ENCODE measurements around the gene SLC10A6.

SLC10A6 gene

GRCh38 chr4:86822136-86822535 lies 27.0 kb downstream of the SLC10A6 start:
- DNase-seq (ENCODE audit: low read depth, low spot score): no peak

GRCh38 chr4:86821151-86821550 lies 28.0 kb downstream of the SLC10A6 start:
- Histone ChIP-seq H3K36me3 (ENCODE audit: insufficient read depth, low read length) (peaks cover 33% of the 10 kb centered on the region), H3K9ac (ENCODE audit: insufficient read length) (no peak overlapping the region), H3K9me3 (ENCODE audit: low read depth, low read length) (no peaks in the 10 kb centered on the region), H3K4me3 (no peak overlapping the region), H3K27ac (peak overlapping the region; percentile 43; the same call in 1 of the 2 replicates)
- TF ChIP-seq POLR2AphosphoS5 (IDR thresholded peaks at IDR 0.05; ENCODE audit: borderline replicate concordance, low read depth, low read length) (no peak), FOXP2 (optimal IDR thresholded peaks at IDR 0.05; ENCODE audit: control extremely low read depth, extremely low read length, insufficient read depth) (no peak), EZH2 (IDR thresholded peaks at IDR 0.05) (no peak)
- no peak for DNase-seq (ENCODE audit: low read depth, low spot score)

More at GRCh38 chr4:86822136-86822535, 27.0 kb downstream of the SLC10A6 start:
- TF ChIP-seq POLR2AphosphoS5 (IDR thresholded peaks at IDR 0.05; ENCODE audit: borderline replicate concordance, low read depth, low read length): no peak
- no peak for TF ChIP-seq FOXP2 (optimal IDR thresholded peaks at IDR 0.05; ENCODE audit: control extremely low read depth, extremely low read length, insufficient read depth)
- no peak for TF ChIP-seq EZH2 (IDR thresholded peaks at IDR 0.05)
- Histone ChIP-seq H3K36me3 (ENCODE audit: insufficient read depth, low read length) (peaks cover 23% of the 10 kb centered on the region), H3K4me3 (no peak overlapping the region), H3K9ac (ENCODE audit: insufficient read length) (no peak overlapping the region), H3K27ac (no peak overlapping the region), H3K9me3 (ENCODE audit: low read depth, low read length) (no peaks in the 10 kb centered on the region)

GRCh38 chr4:86819561-86819960 lies 29.6 kb downstream of the SLC10A6 start:
- H3K4me3 ChIP-seq: no peak overlapping the region
- no peak overlapping the region for H3K9ac ChIP-seq (ENCODE audit: insufficient read length)
- 0 out of 2 replicates have a peak overlapping the region, but pooled peaks have one; percentile 16 for H3K27ac ChIP-seq
- no peak for DNase-seq (ENCODE audit: low read depth, low spot score)
- H3K9me3 ChIP-seq (ENCODE audit: low read depth, low read length): no peaks in the 10 kb centered on the region
- H3K36me3 ChIP-seq (ENCODE audit: insufficient read depth, low read length): peaks cover 49% of the 10 kb centered on the region
- TF ChIP-seq POLR2AphosphoS5 (IDR thresholded peaks at IDR 0.05; ENCODE audit: borderline replicate concordance, low read depth, low read length) (no peak), FOXP2 (optimal IDR thresholded peaks at IDR 0.05; ENCODE audit: control extremely low read depth, extremely low read length, insufficient read depth) (no peak), EZH2 (IDR thresholded peaks at IDR 0.05) (no peak)

GRCh38 chr4:86818841-86819240 lies 30.3 kb downstream of the SLC10A6 start:
- TF ChIP-seq POLR2AphosphoS5 (IDR thresholded peaks at IDR 0.05; ENCODE audit: borderline replicate concordance, low read depth, low read length) (0 out of 2 replicates have a peak, but pooled peaks have one; percentile 26), FOXP2 (optimal IDR thresholded peaks at IDR 0.05; ENCODE audit: control extremely low read depth, extremely low read length, insufficient read depth) (no peak)
- Histone ChIP-seq H3K27ac (no peak overlapping the region), H3K9ac (ENCODE audit: insufficient read length) (no peak overlapping the region), H3K9me3 (ENCODE audit: low read depth, low read length) (no peaks in the 10 kb centered on the region), H3K36me3 (ENCODE audit: insufficient read depth, low read length) (peaks cover 56% of the 10 kb centered on the region), H3K4me3 (no peak overlapping the region)
- no peak for DNase-seq (ENCODE audit: low read depth, low spot score)

- TF ChIP-seq FOXP2 (optimal IDR thresholded peaks at IDR 0.05; ENCODE audit: control extremely low read depth, extremely low read length, insufficient read depth) (no peak), EZH2 (IDR thresholded peaks at IDR 0.05) (no peak), POLR2AphosphoS5 (IDR thresholded peaks at IDR 0.05; ENCODE audit: borderline replicate concordance, low read depth, low read length) (no peak)
- no peak overlapping the region for H3K4me3 ChIP-seq
- H3K27ac ChIP-seq: peak overlapping the region; percentile 47
These were observed 31.0 kb downstream of the SLC10A6 start for GRCh38 chr4:86818211-86818610.

GRCh38 chr4:86816501-86817273 lies 32.5 kb downstream of the SLC10A6 start:
- Histone ChIP-seq H3K4me3 (no peak overlapping the region), H3K9ac (ENCODE audit: insufficient read length) (no peak overlapping the region), H3K36me3 (ENCODE audit: insufficient read depth, low read length) (peaks cover 77% of the 10 kb centered on the region), H3K27ac (peak overlapping the region; percentile 82), H3K9me3 (ENCODE audit: low read depth, low read length) (no peaks in the 10 kb centered on the region)
- no peak for DNase-seq (ENCODE audit: low read depth, low spot score)
- TF ChIP-seq EZH2 (IDR thresholded peaks at IDR 0.05) (no peak), POLR2AphosphoS5 (IDR thresholded peaks at IDR 0.05; ENCODE audit: borderline replicate concordance, low read depth, low read length) (no peak), FOXP2 (optimal IDR thresholded peaks at IDR 0.05; ENCODE audit: control extremely low read depth, extremely low read length, insufficient read depth) (no peak)

More at GRCh38 chr4:86818211-86818610, 31.0 kb downstream of the SLC10A6 start:
- H3K9me3 ChIP-seq (ENCODE audit: low read depth, low read length): no peaks in the 10 kb centered on the region
- DNase-seq (ENCODE audit: low read depth, low spot score): no peak
- peaks cover 62% of the 10 kb centered on the region for H3K36me3 ChIP-seq (ENCODE audit: insufficient read depth, low read length)
- H3K9ac ChIP-seq (ENCODE audit: insufficient read length): no peak overlapping the region

GRCh38 chr4:86815653-86816052 lies 33.5 kb downstream of the SLC10A6 start:
- Histone ChIP-seq H3K36me3 (ENCODE audit: insufficient read depth, low read length) (peaks cover 88% of the 10 kb centered on the region), H3K4me3 (no peak overlapping the region), H3K9ac (ENCODE audit: insufficient read length) (no peak overlapping the region), H3K27ac (peak overlapping the region; percentile 82; the same call in 1 of the 2 replicates), H3K9me3 (ENCODE audit: low read depth, low read length) (no peaks in the 10 kb centered on the region)
- no peak for TF ChIP-seq EZH2 (IDR thresholded peaks at IDR 0.05)
- TF ChIP-seq POLR2AphosphoS5 (IDR thresholded peaks at IDR 0.05; ENCODE audit: borderline replicate concordance, low read depth, low read length): no peak
- TF ChIP-seq FOXP2 (optimal IDR thresholded peaks at IDR 0.05; ENCODE audit: control extremely low read depth, extremely low read length, insufficient read depth): no peak
- DNase-seq (ENCODE audit: low read depth, low spot score): no peak

- peak overlapping the region; percentile 15; the same call in 1 of the 2 replicates for H3K27ac ChIP-seq
- no peak for TF ChIP-seq POLR2AphosphoS5 (IDR thresholded peaks at IDR 0.05; ENCODE audit: borderline replicate concordance, low read depth, low read length)
- no peak for TF ChIP-seq EZH2 (IDR thresholded peaks at IDR 0.05)
- TF ChIP-seq FOXP2 (optimal IDR thresholded peaks at IDR 0.05; ENCODE audit: control extremely low read depth, extremely low read length, insufficient read depth): no peak
- H3K9me3 ChIP-seq (ENCODE audit: low read depth, low read length): no peaks in the 10 kb centered on the region
- no peak for DNase-seq (ENCODE audit: low read depth, low spot score)
- H3K4me3 ChIP-seq: no peak overlapping the region
- peaks cover 98% of the 10 kb centered on the region for H3K36me3 ChIP-seq (ENCODE audit: insufficient read depth, low read length)
- no peak overlapping the region for H3K9ac ChIP-seq (ENCODE audit: insufficient read length)
These were observed 38.3 kb downstream of the SLC10A6 start for GRCh38 chr4:86810847-86811246.
